Astrocyte of the spinal cord (primary cell): ENCODE data around the gene CCDC74B.
"Not testable (repeated sequence)": the region's sequence is repeated elsewhere in the genome, so short reads cannot be mapped to it uniquely, and the experiment has no call there.

Source experiments
- DNase-seq: peaks from one replicate; pipeline ENCODE4 v3.0.0; 2011; ENCODE audit warnings: low read depth, low spot score
- H3K4me3 ChIP-seq: 2 replicates; pipeline ENCODE4 v1.5.1; 2011; ENCODE audit warnings: low read depth, mild to moderate bottlenecking, low read length, moderate library complexity
- in situ Hi-C: cut with HindIII; loops from 2 replicates; pipeline ENCODE4 v1.10.0; 2017; ENCODE audit warnings: low sequenced_read_pairs
- TF ChIP-seq, protein P1 (sequence below): IDR thresholded peaks from 2 replicates; pipeline ENCODE4 v1.5.1; 2012; ENCODE audit warnings: low read depth, mild to moderate bottlenecking, low read length, inconsistent platforms

The CCDC74B gene

DNA sequence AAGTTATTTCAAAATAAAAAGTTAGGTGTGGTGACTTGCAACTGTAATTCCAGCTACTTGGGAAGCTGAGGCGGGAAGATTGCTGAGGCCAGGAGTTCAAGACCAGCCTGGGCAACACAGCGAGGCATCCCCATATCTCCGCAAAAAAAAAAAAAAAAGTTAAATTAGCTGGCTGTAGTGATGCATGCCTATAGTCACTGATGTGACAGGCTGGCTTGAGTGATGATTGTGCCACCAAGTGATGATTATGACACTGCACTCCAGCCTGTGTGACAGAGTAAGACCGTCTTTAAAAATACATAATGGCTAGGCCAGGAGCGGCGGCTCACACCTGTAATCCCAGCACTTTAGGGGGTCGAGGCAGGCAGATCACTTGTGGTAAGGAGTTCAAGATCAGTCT is 25.0 kb upstream of the CCDC74B start:
- no peak overlapping the region for H3K4me3 ChIP-seq
- in situ Hi-C loops, result no loop called here
- TF ChIP-seq, protein P1, sequence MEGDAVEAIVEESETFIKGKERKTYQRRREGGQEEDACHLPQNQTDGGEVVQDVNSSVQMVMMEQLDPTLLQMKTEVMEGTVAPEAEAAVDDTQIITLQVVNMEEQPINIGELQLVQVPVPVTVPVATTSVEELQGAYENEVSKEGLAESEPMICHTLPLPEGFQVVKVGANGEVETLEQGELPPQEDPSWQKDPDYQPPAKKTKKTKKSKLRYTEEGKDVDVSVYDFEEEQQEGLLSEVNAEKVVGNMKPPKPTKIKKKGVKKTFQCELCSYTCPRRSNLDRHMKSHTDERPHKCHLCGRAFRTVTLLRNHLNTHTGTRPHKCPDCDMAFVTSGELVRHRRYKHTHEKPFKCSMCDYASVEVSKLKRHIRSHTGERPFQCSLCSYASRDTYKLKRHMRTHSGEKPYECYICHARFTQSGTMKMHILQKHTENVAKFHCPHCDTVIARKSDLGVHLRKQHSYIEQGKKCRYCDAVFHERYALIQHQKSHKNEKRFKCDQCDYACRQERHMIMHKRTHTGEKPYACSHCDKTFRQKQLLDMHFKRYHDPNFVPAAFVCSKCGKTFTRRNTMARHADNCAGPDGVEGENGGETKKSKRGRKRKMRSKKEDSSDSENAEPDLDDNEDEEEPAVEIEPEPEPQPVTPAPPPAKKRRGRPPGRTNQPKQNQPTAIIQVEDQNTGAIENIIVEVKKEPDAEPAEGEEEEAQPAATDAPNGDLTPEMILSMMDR, result no peak
- DNase-seq, result no peak

DNA sequence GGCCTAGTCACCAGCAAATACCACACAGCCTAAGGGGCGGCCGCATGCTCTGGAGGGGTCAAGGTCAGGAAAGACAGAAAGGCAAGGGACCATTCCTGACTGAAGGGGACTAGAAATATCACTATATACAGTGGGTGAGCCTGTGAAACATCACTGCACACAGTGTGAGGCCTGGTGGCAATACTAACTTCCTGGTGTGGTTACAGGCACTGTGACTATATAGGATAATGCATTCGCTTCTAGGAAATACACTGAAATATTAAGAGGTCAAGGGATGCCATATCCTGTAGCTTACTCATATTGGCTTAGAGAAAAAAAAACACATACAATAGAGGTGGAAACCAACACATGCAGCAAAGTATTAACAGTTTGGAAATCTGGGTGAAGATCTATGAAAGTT is 24.3 kb upstream of the CCDC74B start:
- in situ Hi-C loops, H3K4me3 ChIP-seq, DNase-seq: not testable (repeated sequence)

DNA sequence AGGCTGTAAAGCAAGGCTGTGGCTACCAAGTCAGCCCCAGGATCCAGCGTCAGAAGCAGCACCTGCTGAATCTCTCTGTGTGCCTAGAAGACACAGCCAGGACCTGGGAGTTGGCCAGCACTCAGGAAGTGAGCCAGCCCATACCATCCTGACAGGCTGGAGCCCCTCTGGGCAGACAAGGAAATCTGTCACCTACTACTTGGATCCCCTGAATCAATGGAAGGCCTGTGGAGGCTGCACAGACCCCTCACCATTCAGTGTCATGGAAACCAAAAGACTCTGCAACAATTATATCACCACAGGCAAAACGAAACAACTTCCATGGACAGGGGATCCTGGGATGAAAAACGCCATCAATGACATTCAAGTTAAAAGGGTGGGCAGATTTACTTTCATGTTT is 21.7 kb upstream of the CCDC74B start:
- in situ Hi-C loops, H3K4me3 ChIP-seq, DNase-seq: not testable (repeated sequence)

DNA sequence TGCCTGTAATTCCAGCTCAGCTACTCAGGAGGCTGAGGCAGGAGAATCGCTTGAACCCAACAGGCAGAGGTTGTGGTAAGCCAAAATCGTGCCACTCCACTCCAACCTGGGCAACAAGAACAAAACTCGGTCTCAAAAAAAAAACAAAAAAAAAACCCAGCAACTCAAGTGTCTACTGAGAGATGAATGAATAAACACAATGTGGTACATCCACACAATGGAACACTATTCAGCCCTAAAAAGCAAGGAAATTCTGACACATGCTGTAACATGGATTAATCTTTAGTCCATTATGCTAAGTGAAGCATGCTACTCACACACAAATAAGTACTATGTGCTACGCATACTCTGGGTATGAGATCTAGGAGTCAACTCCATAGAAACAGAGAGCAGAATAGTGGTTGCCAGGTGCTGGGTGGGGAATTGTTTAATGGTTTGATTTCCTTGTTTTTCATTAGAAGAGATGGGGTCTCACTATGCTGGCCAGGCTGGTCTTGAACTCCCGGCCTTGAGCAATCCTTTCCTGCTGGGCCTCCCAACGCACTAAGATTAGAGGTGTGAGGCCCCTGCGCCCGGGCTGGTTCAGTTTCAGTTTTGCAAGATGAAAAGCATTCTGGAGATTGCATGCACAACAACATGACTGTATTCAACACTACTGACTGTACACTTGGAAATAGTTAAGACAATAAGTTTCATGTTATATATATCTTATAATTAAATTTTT is 20.5 kb upstream of the CCDC74B start:
- in situ Hi-C loops, result no loop called here
- no peak overlapping the region for H3K4me3 ChIP-seq
- DNase-seq, result no peak
- TF ChIP-seq, protein P1, result no peak

DNA sequence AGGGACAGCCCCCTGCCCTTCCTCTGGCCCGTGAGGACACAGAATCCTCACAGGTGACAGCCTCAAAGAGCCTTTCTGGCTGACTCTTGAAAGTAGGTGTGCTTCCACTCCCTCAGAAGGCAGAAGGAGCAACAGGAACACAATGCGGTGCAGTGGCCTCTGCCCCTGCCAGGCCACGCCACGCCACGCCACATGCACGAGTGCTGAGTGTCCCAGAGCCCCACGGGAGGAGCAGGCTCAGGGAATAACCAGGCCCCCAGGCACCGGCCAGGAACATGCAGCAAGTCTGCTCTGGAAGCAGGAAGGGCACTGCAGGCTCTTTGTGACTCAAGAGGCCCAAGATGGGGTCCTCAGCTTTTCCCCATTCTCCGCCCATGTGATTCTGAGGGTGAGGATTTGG is 18.1 kb upstream of the CCDC74B start:
- no peak overlapping the region for H3K4me3 ChIP-seq
- in situ Hi-C loops, result no loop called here
- TF ChIP-seq, protein P1, result no peak
- no peak for DNase-seq

DNA sequence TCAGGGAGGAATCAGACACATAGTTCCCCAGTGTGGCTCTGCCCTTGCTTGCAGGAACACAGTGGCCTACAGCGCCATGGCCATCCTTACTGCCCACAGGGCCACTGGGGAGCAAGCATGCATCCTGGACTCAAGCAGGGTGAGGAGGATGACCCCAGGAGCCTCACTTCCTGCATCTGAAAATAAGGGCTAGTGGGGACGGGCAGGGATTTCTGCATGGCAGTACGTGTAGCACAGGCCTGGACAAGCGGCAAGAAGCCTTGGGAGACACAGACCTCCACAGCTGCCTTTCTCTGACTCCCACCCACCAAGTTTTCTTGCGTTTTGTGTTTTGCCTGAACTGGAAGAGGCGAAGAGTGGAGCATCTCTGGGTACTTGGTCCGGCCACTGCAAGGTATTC is 17.6 kb upstream of the CCDC74B start:
- in situ Hi-C loops, H3K4me3 ChIP-seq, DNase-seq: not testable (repeated sequence)

DNA sequence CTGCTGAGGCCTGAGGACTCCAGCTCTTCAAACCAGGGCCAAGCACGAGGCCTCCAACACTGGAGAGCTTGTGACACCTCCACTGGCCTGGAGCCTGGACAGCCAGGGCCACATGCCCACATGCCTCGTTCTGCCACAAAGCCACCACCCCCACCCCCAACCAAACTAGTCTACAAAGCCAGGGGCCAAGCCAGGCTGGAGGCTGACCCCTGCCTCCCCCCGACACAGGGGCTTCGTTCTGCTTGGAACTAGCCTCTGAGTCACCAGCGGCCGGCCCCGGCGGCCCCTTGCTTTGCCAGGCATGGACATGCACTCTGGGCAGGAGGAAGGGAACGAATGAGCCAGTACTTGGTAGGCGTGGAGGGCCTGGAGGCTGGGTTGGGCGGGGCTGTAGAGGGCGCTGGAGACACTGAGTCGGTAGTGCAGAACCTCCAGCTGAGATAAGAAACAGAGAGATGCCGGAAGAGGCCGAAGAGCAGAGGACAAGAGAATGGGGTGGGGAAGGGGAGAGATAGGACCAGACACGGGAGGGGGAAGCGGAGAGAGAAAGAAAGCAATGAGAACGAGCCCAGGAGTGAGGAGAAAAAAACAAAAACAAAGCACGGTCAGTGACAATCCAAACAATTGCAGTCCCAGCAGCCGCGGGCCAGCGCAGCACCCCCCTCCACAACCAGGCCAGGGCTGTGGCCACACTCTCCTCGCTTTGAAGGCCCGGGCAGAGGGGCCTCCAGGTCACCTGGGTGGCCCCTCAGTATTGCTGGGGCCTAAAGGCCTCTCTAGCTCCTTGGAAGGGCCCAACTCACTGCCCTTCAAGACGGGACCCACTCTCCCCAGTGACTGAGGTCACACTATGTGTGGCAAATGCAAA is 16.2 kb upstream of the CCDC74B start:
- in situ Hi-C loops, DNase-seq, H3K4me3 ChIP-seq: not testable (repeated sequence)

DNA sequence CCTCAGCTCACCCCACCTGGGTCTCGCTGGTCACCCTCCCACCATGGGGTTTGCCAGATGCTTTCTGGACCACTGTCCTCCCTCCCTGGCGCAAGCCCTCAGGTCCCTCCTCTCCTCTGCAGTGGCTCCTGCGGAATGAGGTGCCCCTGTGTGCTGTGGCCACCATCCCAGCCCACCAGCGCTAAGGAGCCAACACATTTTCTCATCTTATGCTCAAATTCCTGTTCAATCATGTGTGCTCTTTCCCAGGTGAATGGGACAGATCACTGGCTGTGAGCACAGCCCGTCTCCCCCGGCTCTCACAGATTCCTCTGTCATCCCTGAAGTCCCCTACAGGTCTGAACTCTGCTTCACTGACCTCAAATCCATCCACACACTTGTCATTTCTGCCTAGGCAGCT is 15.2 kb upstream of the CCDC74B start:
- H3K4me3 ChIP-seq, result no peak overlapping the region
- in situ Hi-C loops, result no loop called here
- TF ChIP-seq, protein P1, result no peak
- DNase-seq, result no peak

DNA sequence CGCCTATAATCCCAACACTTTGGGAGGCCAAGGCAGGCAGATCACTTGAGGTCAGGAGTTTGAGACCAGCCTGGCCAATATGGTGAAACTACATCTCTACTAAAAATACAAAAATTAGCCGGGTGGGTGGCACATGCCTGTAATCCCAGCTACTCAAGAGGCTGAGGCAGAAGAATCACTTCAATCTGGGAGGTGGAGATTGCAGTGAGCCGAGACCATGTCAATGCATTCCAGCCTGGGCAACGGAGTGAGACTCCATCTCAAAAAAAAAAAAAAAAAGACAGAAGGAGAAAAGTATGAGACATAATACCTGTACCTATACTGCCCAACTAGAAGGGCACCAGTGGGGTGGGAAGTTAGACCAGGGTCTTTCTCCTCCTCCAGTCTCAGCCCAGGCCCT is 14.5 kb upstream of the CCDC74B start:
- DNase-seq, in situ Hi-C loops, H3K4me3 ChIP-seq: not testable (repeated sequence)
